HFFc6 (cell line): Measurements from ENCODE around the gene AFDN. TPM values are rescaled to one million over a fixed set of nuclear protein-coding genes. Genes with fewer than 3 reads are reported as not detected.
"Not testable (repeated sequence)": the region's sequence is repeated elsewhere in the genome, so short reads cannot be mapped to it uniquely, and the experiment has no call there.

Experiments
- DNase-seq: peaks from one replicate; pipeline ENCODE4 v3.0.0-alpha.2; 2018
- H3K27ac Mint-ChIP-seq: 2 replicates; pipeline ENCODE4 v1.8.0; 2020; ENCODE audit warnings: mild to moderate bottlenecking, mixed read lengths
- H3K27me3 Mint-ChIP-seq: 2 replicates; pipeline ENCODE4 v1.8.0; 2021; ENCODE audit warnings: mild to moderate bottlenecking, moderate library complexity, mixed read lengths; ENCODE audit not compliant: insufficient read depth
- H3K36me3 Mint-ChIP-seq: 2 replicates; pipeline ENCODE4 v1.8.0; 2021; ENCODE audit warnings: low read depth, mixed read lengths
- H3K4me1 Mint-ChIP-seq: 2 replicates; pipeline ENCODE4 v1.8.0; 2020; ENCODE audit warnings: low read depth, mixed read lengths
- H3K4me3 Mint-ChIP-seq: 2 replicates; pipeline ENCODE4 v1.8.0; 2020; ENCODE audit warnings: mild to moderate bottlenecking, moderate library complexity, mixed read lengths
- H3K9me3 Mint-ChIP-seq: 2 replicates; pipeline ENCODE4 v1.8.0; 2020; ENCODE audit warnings: mild to moderate bottlenecking, mixed read lengths
- CTCF ChIP-seq: fragments of 200-600 bp; sonication (generic); IDR thresholded peaks from 2 replicates; pipeline ENCODE4 v1.5.0; 2021; ENCODE audit warnings: antibody characterized with exemption, mild to moderate bottlenecking
- total RNA-seq, 6 experiments: library from RNA; stranded (reverse); fragmentation: NEBNext Ultra II Directional; extraction: Animal tissue kit (Norgen Biotek cat#: 25700); gene quantifications; 2 replicates in 1 of 6; 3 replicates in 5 of 6; pipeline ENCODE4 v1.2.3, GENCODE V29; 2021

Gene AFDN
- total RNA-seq, 6 experiments from 2014 or later = 16.1 to 20.3 (median 17.4) TPM

- no peak for DNase-seq
- no peaks in the 10 kb centered on the region for H3K36me3 Mint-ChIP-seq
- H3K4me3 Mint-ChIP-seq = no peak overlapping the region
- no peak overlapping the region for H3K27ac Mint-ChIP-seq
- no peak for TF ChIP-seq CTCF
- H3K27me3 Mint-ChIP-seq = peaks cover 19% of the 10 kb centered on the region
- no peaks in the 10 kb centered on the region for H3K4me1 Mint-ChIP-seq
- H3K9me3 Mint-ChIP-seq = no peaks in the 10 kb centered on the region
Measured at GRCh38 chr6:167998215-167998614, 171.5 kb downstream of the AFDN start.

- TF ChIP-seq CTCF = no peak
- H3K27me3 Mint-ChIP-seq = peaks cover 33% of the 10 kb centered on the region
- H3K36me3 Mint-ChIP-seq = no peaks in the 10 kb centered on the region
- H3K9me3 Mint-ChIP-seq = no peaks in the 10 kb centered on the region
- H3K4me3 Mint-ChIP-seq = no peak overlapping the region
- no peak for DNase-seq
- no peaks in the 10 kb centered on the region for H3K4me1 Mint-ChIP-seq
- no peak overlapping the region for H3K27ac Mint-ChIP-seq
Measured at GRCh38 chr6:168000198-168001028, 173.7 kb downstream of the AFDN start.

- H3K27me3 Mint-ChIP-seq = peaks cover 31% of the 10 kb centered on the region
- no peak for TF ChIP-seq CTCF
- H3K27ac Mint-ChIP-seq = no peak overlapping the region
- no peaks in the 10 kb centered on the region for H3K4me1 Mint-ChIP-seq
- no peaks in the 10 kb centered on the region for H3K36me3 Mint-ChIP-seq
- no peak for DNase-seq
- no peak overlapping the region for H3K4me3 Mint-ChIP-seq
- no peaks in the 10 kb centered on the region for H3K9me3 Mint-ChIP-seq
Measured at GRCh38 chr6:168001029-168001332, 174.3 kb downstream of the AFDN start.

GRCh38 chr6:168001514-168001913 is 174.8 kb downstream of the AFDN start:
- not testable (repeated sequence) for H3K4me3 Mint-ChIP-seq, H3K4me1 Mint-ChIP-seq, DNase-seq, H3K36me3 Mint-ChIP-seq, H3K27ac Mint-ChIP-seq, H3K9me3 Mint-ChIP-seq
- H3K27me3 Mint-ChIP-seq = peaks cover 31% of the 10 kb centered on the region

GRCh38 chr6:168002804-168003203 is 176.1 kb downstream of the AFDN start:
- Mint-ChIP-seq H3K27me3 (peaks cover 27% of the 10 kb centered on the region), H3K36me3 (no peaks in the 10 kb centered on the region), H3K4me3 (no peak overlapping the region), H3K4me1 (peaks cover 13% of the 10 kb centered on the region), H3K27ac (no peak overlapping the region), H3K9me3 (no peaks in the 10 kb centered on the region)
- no peak for DNase-seq
- TF ChIP-seq CTCF = no peak

- H3K36me3 Mint-ChIP-seq = peaks cover 3% of the 10 kb centered on the region
- H3K27ac Mint-ChIP-seq = no peak overlapping the region
- no peak for TF ChIP-seq CTCF
- peaks cover 20% of the 10 kb centered on the region for H3K4me1 Mint-ChIP-seq
- H3K9me3 Mint-ChIP-seq = peaks cover 10% of the 10 kb centered on the region; the same call in 1 of the 2 replicates
- peaks cover 24% of the 10 kb centered on the region for H3K27me3 Mint-ChIP-seq
- no peak for DNase-seq
- H3K4me3 Mint-ChIP-seq = no peak overlapping the region
Measured at GRCh38 chr6:168004023-168004422, 177.3 kb downstream of the AFDN start.
